OCI-LY3 (cell line): ENCODE results near the gene TMEM37.

ENCODE experiments used
- H2AFZ ChIP-seq: fragments of 200-600, 300-600 bp; shearing (Covaris generic); 2 replicates; pipeline ENCODE4 v1.6.0; 2014; ENCODE audit warnings: antibody characterized with exemption, low read depth, low read length
- H3K27ac ChIP-seq: fragments of 200-600, 300-600 bp; sonication (generic); 2 replicates; pipeline ENCODE4 v1.5.1; 2014; ENCODE audit warnings: mild to moderate bottlenecking, low read length, moderate library complexity, mixed read lengths
- H3K27me3 ChIP-seq: fragments of 200-600, 300-600 bp; sonication (generic); 2 replicates; pipeline ENCODE4 v1.6.1; 2014; ENCODE audit warnings: low read depth, low read length, mixed read lengths
- H3K36me3 ChIP-seq: fragments of 200-600, 300-600 bp; sonication (generic); replicated peaks from 2 replicates; pipeline ENCODE3; 2014; ENCODE audit warnings: low read depth, low read length, mixed read lengths
- H3K4me1 ChIP-seq: fragments of 300-600, 200-600 bp; sonication (generic); 2 replicates; pipeline ENCODE4 v1.6.1; 2014; ENCODE audit warnings: low read length, mixed read lengths
- H3K4me2 ChIP-seq: fragments of 200-600, 300-600 bp; sonication (generic); 2 replicates; pipeline ENCODE4 v1.6.1; 2014; ENCODE audit warnings: low read length, mixed read lengths
- H3K4me3 ChIP-seq: fragments of 300-600, 200-600 bp; sonication (generic); 2 replicates; pipeline ENCODE4 v1.5.1; 2014; ENCODE audit warnings: antibody characterized with exemption, mild to moderate bottlenecking, low read length, moderate library complexity
- H3K79me2 ChIP-seq: fragments of 300-600, 200-600 bp; shearing (Covaris generic); 2 replicates; pipeline ENCODE4 v1.6.1; 2014; ENCODE audit warnings: mild to moderate bottlenecking, low read length, mixed read lengths
- H3K9ac ChIP-seq: fragments of 300-600, 200-600 bp; shearing (Covaris generic); 2 replicates; pipeline ENCODE4 v1.6.0; 2014; ENCODE audit warnings: mild to moderate bottlenecking, low read length, moderate library complexity
- H3K9me3 ChIP-seq: fragments of 200-600, 300-600 bp; shearing (Covaris generic); 2 replicates; pipeline ENCODE4 v1.6.1; 2014; ENCODE audit warnings: low read length, mixed read lengths; ENCODE audit not compliant: insufficient read depth
- H4K20me1 ChIP-seq: fragments of 200-600, 300-600 bp; sonication (generic); 2 replicates; pipeline ENCODE4 v1.6.1; 2016; ENCODE audit warnings: low read length, mixed read lengths; ENCODE audit not compliant: insufficient read depth
- EZH2phosphoT487 ChIP-seq: fragments of 200-600 bp; shearing (Covaris generic); IDR thresholded peaks from 2 replicates; pipeline ENCODE4 v1.6.1; 2018; ENCODE audit warnings: antibody characterized with exemption, mixed run types, low read depth
- TF ChIP-seq, protein P1 (sequence below): fragments of 200-600, 300-600 bp; sonication (generic); IDR thresholded peaks from 2 replicates; pipeline ENCODE4 v1.5.1; 2014; ENCODE audit warnings: antibody characterized with exemption, low read length, low read depth

Gene TMEM37

DNA sequence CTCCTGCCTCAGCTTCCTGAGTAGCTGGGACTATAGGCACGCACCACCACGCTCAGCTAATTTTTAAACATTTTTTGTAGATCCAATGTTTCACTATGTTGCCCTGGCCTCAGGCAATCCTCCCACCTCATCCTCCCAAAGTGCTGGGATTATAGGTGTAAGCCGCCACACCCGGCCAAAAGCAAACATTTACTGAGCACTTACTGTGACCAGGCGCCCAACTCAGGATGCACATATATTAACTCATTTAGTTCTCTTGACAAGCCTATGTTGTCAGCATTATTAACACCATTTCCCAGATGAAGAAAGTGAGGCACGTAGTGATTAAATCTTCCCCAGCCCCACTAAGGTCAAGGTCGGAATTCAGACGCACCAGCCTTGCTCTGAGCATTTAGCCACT is 41.1 kb downstream of the TMEM37 start:
- Histone ChIP-seq H2AFZ (no peak overlapping the region), H4K20me1 (no peaks in the 10 kb centered on the region), H3K4me2 (no peak overlapping the region), H3K4me3 (no peak overlapping the region), H3K9ac (no peak overlapping the region), H3K79me2 (no peaks in the 10 kb centered on the region), H3K27ac (no peak overlapping the region), H3K4me1 (peaks cover 2% of the 10 kb centered on the region; the same call in 1 of the 2 replicates), H3K36me3 (no peaks in the 10 kb centered on the region), H3K27me3 (no peaks in the 10 kb centered on the region), H3K9me3 (no peaks in the 10 kb centered on the region)
- TF ChIP-seq EZH2phosphoT487, result no peak
- TF ChIP-seq, protein P1, sequence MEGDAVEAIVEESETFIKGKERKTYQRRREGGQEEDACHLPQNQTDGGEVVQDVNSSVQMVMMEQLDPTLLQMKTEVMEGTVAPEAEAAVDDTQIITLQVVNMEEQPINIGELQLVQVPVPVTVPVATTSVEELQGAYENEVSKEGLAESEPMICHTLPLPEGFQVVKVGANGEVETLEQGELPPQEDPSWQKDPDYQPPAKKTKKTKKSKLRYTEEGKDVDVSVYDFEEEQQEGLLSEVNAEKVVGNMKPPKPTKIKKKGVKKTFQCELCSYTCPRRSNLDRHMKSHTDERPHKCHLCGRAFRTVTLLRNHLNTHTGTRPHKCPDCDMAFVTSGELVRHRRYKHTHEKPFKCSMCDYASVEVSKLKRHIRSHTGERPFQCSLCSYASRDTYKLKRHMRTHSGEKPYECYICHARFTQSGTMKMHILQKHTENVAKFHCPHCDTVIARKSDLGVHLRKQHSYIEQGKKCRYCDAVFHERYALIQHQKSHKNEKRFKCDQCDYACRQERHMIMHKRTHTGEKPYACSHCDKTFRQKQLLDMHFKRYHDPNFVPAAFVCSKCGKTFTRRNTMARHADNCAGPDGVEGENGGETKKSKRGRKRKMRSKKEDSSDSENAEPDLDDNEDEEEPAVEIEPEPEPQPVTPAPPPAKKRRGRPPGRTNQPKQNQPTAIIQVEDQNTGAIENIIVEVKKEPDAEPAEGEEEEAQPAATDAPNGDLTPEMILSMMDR, result no peak

DNA sequence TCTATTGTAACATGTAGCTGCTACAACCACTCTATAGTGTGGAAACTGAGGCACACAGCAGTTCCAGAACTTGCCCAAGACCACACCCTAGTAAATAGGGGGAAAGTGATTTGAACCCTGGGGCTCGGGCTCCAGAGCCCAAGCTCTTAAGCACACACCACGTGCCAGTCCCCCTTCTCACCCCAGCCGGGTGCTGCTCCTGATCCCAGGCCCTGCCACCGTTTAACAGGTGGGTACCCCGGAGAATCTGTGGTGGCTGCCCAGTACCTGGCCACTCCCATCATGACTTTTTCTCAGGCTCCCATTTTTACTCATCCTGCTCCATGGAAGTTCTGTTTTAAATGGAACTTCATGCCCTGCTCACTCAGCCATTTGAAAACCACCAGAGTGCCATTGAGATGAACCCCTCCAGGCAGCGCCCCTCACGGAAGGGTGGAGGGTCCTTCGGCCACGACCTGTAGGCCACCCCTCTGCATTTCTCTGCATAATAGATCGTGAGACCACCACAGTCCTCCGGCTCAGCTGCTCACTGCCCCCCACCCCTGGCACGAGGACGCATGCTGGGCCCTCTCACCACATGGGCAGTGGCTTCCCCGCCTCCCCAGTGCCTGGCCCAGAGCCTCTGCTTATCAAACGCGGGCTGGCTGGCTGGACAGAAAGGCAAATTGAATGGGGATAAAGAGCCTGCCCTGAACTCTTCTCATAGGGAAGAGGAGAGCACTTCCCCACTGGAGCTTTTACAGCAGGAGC is 42.1 kb downstream of the TMEM37 start:
- Histone ChIP-seq H3K79me2 (no peaks in the 10 kb centered on the region), H3K36me3 (no peaks in the 10 kb centered on the region), H3K4me3 (no peak overlapping the region), H4K20me1 (no peaks in the 10 kb centered on the region), H3K9ac (no peak overlapping the region), H3K4me2 (no peak overlapping the region), H3K4me1 (peaks cover 2% of the 10 kb centered on the region; the same call in 1 of the 2 replicates), H3K9me3 (no peaks in the 10 kb centered on the region), H3K27me3 (no peaks in the 10 kb centered on the region), H2AFZ (no peak overlapping the region), H3K27ac (no peak overlapping the region)
- TF ChIP-seq, protein P1, result no peak
- no peak for TF ChIP-seq EZH2phosphoT487

DNA sequence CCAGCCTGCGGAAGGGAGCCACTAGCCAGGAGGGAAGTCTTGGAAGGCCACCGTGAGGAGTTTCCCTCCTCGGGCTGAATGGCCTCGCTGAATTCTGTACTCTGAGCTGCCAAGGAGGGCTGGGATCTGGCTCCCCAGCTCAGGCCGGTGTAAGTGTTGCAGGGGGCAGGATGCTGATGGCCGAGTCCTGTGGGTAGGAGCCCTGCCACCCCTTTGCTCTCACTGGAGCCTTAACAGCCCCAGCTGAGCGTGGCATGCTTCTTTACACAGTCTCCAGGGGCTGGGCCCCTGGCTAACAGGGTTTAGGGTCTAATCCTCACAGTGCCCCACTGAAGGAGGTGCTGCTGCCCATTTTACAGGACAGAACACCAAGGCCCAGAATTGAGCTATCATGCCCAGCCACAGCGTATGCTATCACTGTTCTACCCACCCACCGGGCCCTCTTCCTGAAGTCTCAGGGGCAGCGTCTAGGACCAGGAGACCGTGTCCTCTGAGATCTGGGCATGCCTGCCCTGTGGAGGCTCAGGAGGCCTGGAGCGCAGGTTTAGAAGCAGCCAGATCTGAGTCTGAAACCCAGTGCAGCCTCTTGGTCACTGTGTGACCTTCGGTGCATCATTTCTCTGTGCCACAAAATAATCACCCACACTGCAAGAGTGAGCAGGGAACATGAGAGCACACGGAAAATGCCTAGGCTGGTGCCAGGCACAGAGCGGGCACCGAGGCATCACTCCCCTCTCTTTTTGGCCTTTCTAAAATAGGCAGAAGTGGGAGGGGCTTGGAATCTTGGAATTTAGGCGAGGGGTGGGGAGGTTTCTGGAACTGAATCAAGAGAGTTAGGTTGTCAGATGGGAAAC is 42.9 kb downstream of the TMEM37 start:
- H3K4me2 ChIP-seq, result no peak overlapping the region
- H3K27ac ChIP-seq, result no peak overlapping the region
- peaks cover 2% of the 10 kb centered on the region; the same call in 1 of the 2 replicates for H3K4me1 ChIP-seq
- no peak for TF ChIP-seq EZH2phosphoT487
- TF ChIP-seq, protein P1, result no peak
- no peak overlapping the region for H3K9ac ChIP-seq
- no peaks in the 10 kb centered on the region for H3K27me3 ChIP-seq
- H2AFZ ChIP-seq, result no peak overlapping the region
- no peaks in the 10 kb centered on the region for H3K9me3 ChIP-seq
- no peak overlapping the region for H3K4me3 ChIP-seq
- H3K36me3 ChIP-seq, result no peaks in the 10 kb centered on the region
- H3K79me2 ChIP-seq, result no peaks in the 10 kb centered on the region
- no peaks in the 10 kb centered on the region for H4K20me1 ChIP-seq

DNA sequence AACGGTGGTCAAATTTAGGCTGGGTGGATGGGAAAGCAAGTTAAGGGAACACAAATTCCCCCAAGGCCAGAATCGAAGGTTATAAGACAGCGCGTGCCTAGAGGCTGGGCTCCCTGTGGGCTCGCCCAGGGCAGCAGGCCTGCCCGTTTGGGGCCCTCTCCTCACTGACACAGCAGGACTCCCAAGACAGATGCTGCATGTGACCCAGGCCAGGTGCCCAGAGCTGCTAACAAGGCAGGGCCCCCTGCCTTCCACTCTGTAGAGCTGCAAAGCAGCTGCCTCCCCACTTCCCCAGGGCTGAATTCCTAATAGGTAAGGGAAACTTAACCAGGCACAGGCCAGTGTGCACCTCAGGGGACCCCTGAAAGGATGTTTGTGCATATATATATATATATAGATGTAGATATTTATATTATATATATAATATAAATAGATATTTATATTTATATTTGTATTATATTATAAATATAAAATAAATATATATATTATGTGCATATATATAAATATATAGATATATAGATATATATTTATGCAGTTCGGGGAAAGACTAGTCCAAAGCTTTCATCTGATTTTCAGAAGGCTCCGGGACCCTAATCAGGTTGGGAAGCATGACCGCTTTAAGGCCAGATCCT is 43.7 kb downstream of the TMEM37 start:
- TF ChIP-seq, protein P1, result no peak
- no peak for TF ChIP-seq EZH2phosphoT487
- H2AFZ ChIP-seq, result no peak overlapping the region
- H3K36me3 ChIP-seq, result no peaks in the 10 kb centered on the region
- H3K4me3 ChIP-seq, result no peak overlapping the region
- H3K9ac ChIP-seq, result no peak overlapping the region
- no peaks in the 10 kb centered on the region for H4K20me1 ChIP-seq
- H3K4me2 ChIP-seq, result no peak overlapping the region
- H3K9me3 ChIP-seq, result no peaks in the 10 kb centered on the region
- H3K27me3 ChIP-seq, result no peaks in the 10 kb centered on the region
- no peak overlapping the region for H3K27ac ChIP-seq
- H3K4me1 ChIP-seq, result peaks cover 2% of the 10 kb centered on the region; the same call in 1 of the 2 replicates
- H3K79me2 ChIP-seq, result no peaks in the 10 kb centered on the region
